Skeletal muscle satellite cell (primary cell): Measurements from ENCODE around the gene UNC5B.

Experiments used
- H3K27me3 ChIP-seq: 2 replicates; pipeline ENCODE4 v1.7.0; 2013; ENCODE audit warnings: low read length; ENCODE audit not compliant: control insufficient read depth, insufficient read depth
- H3K36me3 ChIP-seq: 2 replicates; pipeline ENCODE4 v1.7.0; 2013; ENCODE audit warnings: mild to moderate bottlenecking, control low read depth, low read length; ENCODE audit not compliant: insufficient read depth
- H3K4me1 ChIP-seq: 2 replicates; pipeline ENCODE4 v1.7.0; 2013; ENCODE audit warnings: low read length; ENCODE audit not compliant: control insufficient read depth, insufficient read depth
- H3K4me2 ChIP-seq: 2 replicates; pipeline ENCODE4 v1.7.0; 2013; ENCODE audit warnings: mild to moderate bottlenecking, low read length
- H3K4me3 ChIP-seq: 2 replicates; pipeline ENCODE4 v1.7.0; 2013; ENCODE audit warnings: low read length
- H3K9ac ChIP-seq: 2 replicates; pipeline ENCODE4 v1.7.0; 2013; ENCODE audit warnings: mild to moderate bottlenecking, low read depth, low read length, moderate library complexity
- H3K9me3 ChIP-seq: replicated peaks from 2 replicates; pipeline ENCODE4 v1.7.0; 2013; ENCODE audit warnings: mild to moderate bottlenecking, control low read depth, low read length

UNC5B gene

DNA sequence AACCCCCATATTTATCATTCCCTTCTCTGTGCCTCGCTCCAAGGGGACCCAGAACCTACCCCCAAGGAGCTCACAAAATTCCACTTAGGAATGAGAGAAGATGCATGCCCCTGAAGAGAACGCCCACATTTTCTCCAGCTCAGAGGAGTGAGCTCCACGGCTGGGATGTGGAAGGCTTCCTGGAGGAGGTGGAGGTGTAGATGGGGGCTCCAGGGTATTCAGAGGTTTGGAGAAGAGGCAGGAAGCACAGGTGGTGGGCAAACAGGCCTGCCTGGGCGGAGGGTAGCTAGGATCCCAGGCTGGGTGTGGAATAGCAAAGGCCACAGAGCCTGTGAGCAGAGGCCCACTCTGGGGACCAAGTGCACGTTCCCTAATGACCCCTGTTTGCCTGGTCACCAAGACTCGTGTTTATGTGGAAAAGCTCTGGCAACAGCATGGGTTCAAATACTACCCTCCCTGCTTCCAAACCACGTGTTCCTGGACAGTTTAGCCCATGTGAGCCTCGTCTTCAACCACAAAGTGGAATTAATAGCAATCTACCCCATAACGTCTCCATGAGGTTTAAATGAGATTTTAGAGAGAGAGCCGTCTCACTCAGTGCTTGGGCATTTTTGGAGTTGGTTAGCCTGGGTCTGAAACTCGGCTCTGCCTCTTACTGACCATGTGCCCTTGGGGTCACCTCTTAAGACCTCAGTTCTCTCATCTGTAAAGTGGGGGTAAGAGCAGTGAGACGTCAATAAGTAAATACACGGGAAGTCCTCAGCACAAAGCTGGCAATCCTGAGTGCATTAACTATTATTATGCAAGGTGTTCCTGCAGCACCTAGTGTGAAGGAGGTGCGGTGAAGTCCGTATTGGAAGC lies 24.7 kb downstream of the UNC5B start:
- H3K36me3 ChIP-seq, result no peaks in the 10 kb centered on the region
- H3K4me3 ChIP-seq, result no peak overlapping the region
- peaks cover 61% of the 10 kb centered on the region for H3K4me1 ChIP-seq
- H3K9me3 ChIP-seq, result no peaks in the 10 kb centered on the region
- H3K27me3 ChIP-seq, result no peaks in the 10 kb centered on the region
- no peak overlapping the region for H3K4me2 ChIP-seq
- H3K9ac ChIP-seq, result no peak overlapping the region

DNA sequence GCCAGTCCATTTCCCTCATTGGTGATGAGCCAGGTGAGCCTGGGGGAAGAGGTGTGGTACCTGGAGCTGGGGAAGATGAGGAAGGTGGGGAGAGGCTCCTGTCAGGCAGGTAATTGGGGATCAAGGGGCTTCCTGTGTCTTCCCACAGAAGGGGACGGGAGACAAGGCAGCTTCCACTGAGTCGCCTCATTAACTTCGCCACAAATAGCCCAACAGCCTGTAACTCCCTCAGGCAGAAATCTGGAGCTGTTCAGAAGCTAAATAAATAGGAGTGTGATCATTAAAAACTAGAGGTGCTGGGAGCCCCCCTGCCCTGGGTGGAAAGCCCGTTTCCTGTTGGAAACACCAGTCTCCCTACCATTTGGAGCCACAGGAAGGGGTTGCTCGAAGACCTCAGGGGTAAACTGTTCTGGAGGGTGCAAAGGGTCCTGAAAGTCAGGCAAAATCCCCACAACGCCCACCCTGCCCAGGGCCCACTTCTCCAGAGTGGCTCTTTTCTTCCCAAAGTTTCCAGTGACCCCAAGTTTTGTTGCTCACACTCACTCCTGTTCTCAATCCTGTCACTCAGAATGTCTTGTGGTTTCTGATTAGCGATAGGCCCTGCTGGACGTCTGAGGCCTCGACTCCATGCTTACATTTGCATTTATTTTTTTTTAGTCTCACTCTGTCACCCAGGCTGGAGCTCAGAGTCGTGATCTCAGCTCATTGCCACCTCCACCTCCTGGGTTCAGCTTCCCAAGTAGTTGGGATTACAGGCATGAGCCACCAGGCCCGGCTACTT lies 25.7 kb downstream of the UNC5B start:
- H3K9me3 ChIP-seq, result no peaks in the 10 kb centered on the region
- no peak overlapping the region for H3K4me3 ChIP-seq
- H3K4me2 ChIP-seq, result no peak overlapping the region
- no peak overlapping the region for H3K9ac ChIP-seq
- H3K27me3 ChIP-seq, result no peaks in the 10 kb centered on the region
- peaks cover 60% of the 10 kb centered on the region for H3K4me1 ChIP-seq
- no peaks in the 10 kb centered on the region for H3K36me3 ChIP-seq

DNA sequence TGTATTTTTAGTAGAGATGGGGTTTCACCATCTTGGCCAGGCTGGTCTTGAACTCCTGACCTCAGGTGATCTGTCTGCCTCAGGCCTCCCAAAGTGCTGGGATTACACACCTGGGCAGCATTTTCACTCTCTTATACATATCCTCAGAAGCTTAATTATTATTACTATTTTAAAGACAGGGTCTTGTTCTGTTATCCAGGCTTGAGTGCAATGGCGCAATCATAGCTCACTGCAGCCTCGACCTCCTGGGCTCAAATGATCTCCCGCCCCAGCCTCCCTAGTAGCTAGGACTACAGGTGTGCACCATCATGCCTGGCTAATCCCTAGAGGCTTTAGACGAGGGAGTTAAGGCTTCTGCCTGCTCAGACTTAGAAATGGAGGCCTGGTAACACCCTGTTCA lies 26.3 kb downstream of the UNC5B start:
- peaks cover 61% of the 10 kb centered on the region for H3K4me1 ChIP-seq
- no peak overlapping the region for H3K4me3 ChIP-seq
- no peaks in the 10 kb centered on the region for H3K27me3 ChIP-seq
- H3K9ac ChIP-seq, result no peak overlapping the region
- no peaks in the 10 kb centered on the region for H3K9me3 ChIP-seq
- no peaks in the 10 kb centered on the region for H3K36me3 ChIP-seq
- H3K4me2 ChIP-seq, result no peak overlapping the region

DNA sequence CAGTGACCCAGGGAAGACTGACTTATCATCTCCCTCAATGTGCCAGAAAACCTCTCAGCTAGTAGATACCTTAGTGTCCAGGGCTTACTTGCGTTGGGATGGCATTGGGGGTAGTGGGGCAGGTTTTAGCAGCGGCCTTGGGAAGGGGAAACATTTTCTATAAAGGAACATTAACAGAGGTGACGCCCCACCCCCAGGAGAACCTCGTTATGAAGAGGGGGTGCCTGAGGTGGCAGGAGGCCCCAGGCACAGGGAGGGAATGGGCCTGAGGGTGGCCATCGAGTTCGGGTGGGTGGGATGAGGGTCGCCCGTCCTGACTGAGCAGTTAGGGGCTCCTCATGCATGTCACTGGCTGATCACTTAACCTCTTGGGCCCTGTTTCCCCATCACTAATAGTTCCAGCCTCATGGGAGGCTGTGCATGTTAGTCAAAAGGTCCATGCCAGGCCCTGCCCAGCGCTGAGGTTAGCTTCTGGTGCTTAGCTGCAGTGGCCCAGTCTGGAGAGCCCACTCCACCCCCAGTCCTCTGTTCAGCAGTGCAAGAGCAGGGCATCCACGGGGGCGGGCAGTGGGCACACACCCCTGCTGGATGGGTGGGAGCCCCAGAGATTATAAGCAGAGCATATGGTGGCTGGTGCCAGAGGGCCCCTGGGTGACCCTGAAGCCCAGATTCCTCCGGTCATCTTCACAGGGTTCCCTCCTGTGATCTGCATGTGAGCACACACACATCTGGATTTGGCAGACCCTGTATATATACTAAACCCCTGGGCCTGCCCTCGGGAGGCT lies 27.0 kb downstream of the UNC5B start:
- Histone ChIP-seq H3K9me3 (no peaks in the 10 kb centered on the region), H3K4me2 (no peak overlapping the region), H3K9ac (no peak overlapping the region), H3K4me1 (peaks cover 63% of the 10 kb centered on the region), H3K27me3 (no peaks in the 10 kb centered on the region), H3K4me3 (no peak overlapping the region), H3K36me3 (no peaks in the 10 kb centered on the region)

DNA sequence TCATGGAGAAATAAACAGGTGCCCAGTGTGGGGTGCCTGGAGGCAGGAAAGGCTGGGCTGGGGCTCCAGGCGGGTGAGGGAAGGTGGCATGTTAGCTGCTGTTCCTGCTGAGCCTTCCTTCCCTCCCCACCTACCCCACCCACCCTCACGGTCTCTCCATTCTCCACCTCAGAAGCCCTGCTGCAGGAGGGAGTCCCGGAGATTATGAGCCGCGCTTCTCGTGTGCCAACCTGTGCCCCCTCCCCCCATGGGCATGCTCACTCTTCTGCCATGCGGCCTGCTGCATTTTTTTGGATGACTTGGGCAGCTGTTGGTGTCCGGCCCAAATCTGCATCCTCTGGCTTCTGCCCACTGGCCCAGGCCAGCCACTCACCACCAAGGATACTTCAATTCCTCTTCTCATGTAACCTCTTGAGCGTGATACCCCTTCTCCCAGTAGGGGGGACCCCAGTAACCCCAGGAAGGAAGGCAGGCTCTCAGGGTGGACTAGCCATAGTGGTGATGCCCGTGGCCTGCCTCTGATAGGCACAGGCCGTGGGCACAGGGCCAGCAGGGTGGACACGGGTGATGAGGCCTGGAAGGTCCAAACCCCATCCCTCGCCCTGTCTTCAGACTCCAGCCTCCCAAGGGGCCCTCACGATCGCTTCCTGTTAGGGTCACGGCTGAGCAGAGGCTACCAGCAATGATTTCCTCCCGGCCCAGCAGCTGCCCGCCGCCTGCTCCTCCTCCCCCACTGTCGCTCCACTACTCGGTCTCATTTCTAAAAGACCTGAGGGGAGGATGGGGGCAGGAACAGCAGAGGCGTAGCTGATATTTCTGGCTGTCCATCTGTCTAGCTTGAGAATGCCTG lies 27.8 kb downstream of the UNC5B start:
- Histone ChIP-seq H3K4me3 (no peak overlapping the region), H3K9ac (no peak overlapping the region), H3K27me3 (no peaks in the 10 kb centered on the region), H3K36me3 (no peaks in the 10 kb centered on the region), H3K9me3 (no peaks in the 10 kb centered on the region), H3K4me1 (peaks cover 64% of the 10 kb centered on the region), H3K4me2 (no peak overlapping the region)

DNA sequence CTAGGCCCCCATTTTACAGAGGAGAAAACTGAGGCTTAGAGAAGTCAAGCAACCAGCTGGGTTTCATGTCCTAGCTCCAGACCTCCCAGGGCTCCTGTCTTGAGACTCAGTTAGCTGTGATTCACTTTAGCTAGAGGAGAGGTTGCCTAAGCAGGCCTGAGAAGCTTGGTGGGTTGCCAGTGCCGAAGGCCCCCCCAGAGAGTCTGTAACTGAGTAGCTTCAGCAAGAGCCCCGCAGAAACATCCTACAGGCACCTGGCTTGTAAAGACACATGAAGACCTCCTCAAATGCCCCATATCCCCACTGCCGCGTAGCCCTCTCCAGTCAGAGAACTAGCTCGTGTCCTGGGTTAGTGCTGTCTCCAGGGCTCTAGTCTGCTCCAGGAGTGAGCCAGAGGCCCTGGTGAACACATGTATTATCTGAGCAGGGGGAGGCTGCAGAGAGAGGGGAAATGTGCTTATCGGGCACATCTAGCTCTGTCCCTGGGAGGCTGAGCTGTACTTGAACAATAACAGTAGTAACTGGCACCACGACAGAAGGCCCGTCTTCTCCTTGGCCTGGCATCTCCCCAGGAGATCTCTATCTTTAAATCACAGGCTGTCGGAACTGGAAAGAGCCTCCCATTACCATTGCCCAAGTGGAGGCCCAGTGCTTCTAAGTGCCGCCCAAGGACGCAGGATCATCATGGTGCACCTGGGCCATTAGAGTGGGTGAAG lies 28.9 kb downstream of the UNC5B start:
- Histone ChIP-seq H3K36me3 (no peaks in the 10 kb centered on the region), H3K27me3 (no peaks in the 10 kb centered on the region), H3K4me1 (peaks cover 63% of the 10 kb centered on the region)

DNA sequence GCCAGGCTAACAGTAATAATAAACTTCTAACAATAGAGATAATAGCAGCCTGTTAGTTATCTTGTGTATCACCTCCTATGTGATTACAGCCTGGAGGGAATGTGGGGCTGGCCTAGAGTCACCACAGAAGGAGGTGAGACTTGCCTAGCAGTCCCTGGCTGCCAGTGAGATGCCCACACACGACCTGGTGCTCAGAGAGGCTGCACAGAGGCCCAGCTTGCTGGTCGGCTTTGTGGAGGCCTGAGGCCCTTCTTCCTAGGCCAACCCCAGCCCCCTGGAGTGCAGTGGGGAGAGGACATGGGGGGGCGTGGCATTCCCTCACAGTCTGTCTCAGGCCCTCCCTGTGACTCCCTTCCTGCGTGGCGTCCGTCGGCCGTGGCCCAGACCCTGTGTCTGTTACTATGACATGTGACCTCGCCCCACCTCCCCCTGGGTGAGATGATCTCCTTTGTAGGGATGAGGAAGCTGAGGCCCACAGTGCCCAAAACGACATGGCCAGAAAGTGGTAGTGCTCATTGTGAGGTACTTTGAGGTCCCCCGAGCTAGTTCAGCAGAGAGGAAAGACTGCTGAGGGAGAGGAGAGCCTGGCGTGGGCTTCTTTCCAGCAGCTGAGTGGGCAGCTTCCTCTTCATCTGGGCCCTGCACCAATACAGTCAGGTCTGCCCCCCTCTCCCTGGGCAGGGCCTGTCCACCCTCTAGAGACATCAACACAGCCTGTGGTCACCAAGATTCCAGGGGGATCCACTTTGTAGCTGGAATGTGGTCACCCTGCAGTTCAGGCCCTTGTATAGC lies 29.7 kb downstream of the UNC5B start:
- Histone ChIP-seq H3K27me3 (no peaks in the 10 kb centered on the region), H3K36me3 (no peaks in the 10 kb centered on the region), H3K4me3 (no peak overlapping the region), H3K4me1 (peaks cover 60% of the 10 kb centered on the region), H3K9me3 (no peaks in the 10 kb centered on the region), H3K9ac (peak overlapping the region; percentile 5), H3K4me2 (no peak overlapping the region)

More for the DNA sequence above, 28.9 kb downstream of the UNC5B start:
- H3K9me3 ChIP-seq, result no peaks in the 10 kb centered on the region
- H3K4me3 ChIP-seq, result no peak overlapping the region
- no peak overlapping the region for H3K9ac ChIP-seq
- no peak overlapping the region for H3K4me2 ChIP-seq

DNA sequence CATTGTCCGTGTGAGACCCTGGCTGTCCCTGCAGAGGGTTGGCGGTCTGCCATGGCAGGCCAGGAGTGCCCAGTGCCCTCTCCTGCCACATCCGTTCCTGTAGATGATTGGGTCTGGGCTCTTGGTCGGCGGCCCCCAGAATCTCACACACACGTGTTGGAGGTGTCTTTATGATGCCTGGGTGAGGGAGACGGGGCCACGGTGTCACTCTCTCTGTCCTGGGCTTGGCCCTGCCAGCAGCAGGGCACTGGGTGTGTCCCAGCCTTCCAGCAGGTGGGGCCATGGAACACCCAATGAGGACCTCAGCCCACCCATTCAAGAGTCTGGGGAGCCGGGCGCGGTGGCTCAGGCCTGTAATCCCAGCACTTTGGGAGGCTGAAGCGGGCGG lies 30.2 kb downstream of the UNC5B start:
- Histone ChIP-seq H3K9ac (no peak overlapping the region), H3K4me2 (no peak overlapping the region), H3K9me3 (no peaks in the 10 kb centered on the region), H3K36me3 (no peaks in the 10 kb centered on the region), H3K4me1 (peaks cover 60% of the 10 kb centered on the region), H3K4me3 (no peak overlapping the region), H3K27me3 (no peaks in the 10 kb centered on the region)

DNA sequence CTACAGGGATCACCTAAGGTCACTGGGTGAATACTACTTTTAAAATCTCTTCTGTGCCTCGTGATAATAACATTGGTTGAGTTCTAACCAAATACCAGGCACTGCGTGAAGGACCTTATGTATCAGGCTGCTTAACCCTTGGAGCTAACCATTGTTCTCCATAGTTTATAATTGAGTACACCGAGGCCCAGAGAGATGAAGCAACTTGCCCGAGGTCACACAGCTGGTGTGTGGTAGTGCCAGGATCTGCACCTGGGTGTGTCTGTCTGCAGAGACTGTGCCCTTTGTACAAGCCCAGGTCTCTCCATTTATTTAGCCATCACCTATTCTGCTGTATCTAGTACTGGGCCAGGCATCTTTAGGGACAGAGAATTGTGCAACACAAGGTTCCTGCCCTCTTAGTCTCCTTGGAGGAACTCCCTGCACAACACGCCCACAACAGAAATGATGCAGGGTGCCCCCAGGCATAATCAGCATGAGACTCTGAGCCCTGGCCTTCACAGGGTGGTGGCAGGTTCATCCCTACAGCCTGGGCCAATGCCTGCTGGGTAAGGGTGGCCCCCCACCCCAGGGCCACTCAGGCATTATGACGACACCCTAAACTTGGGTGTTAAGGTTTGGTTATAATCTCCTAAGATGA lies 31.5 kb downstream of the UNC5B start:
- Histone ChIP-seq H3K4me1 (peaks cover 60% of the 10 kb centered on the region), H3K4me3 (peak overlapping the region; percentile 44)

More for the DNA sequence above, 31.5 kb downstream of the UNC5B start:
- Histone ChIP-seq H3K27me3 (no peaks in the 10 kb centered on the region), H3K36me3 (no peaks in the 10 kb centered on the region), H3K9me3 (no peaks in the 10 kb centered on the region), H3K4me2 (peak overlapping the region; percentile 78), H3K9ac (no peak overlapping the region)
